Trophoblast cell (in vitro differentiated cells and primary cell): ENCODE results near the gene DLG2.
A peak's percentile ranks its signal among the peaks of the same experiment; 100 is the strongest.

Source experiments
- DNase-seq, 2 donors: peaks; one replicate each; pipeline ENCODE4 v3.0.0-alpha.2; 2016
- H2AFZ ChIP-seq: 2 replicates; pipeline ENCODE4 v1.6.1; 2013; ENCODE audit warnings: low read length, moderate library complexity, mild to moderate bottlenecking; ENCODE audit not compliant: insufficient read depth, poor library complexity
- H2AK5ac ChIP-seq: 2 replicates; pipeline ENCODE4 v1.6.1; 2013; ENCODE audit warnings: mild to moderate bottlenecking, low read length
- H2BK120ac ChIP-seq: 2 replicates; pipeline ENCODE4 v1.6.1; 2013; ENCODE audit warnings: low read length, mild to moderate bottlenecking, moderate library complexity; ENCODE audit not compliant: insufficient read depth, poor library complexity
- H2BK12ac ChIP-seq: 2 replicates; pipeline ENCODE4 v1.6.1; 2013; ENCODE audit warnings: mild to moderate bottlenecking, low read length, moderate library complexity
- H2BK5ac ChIP-seq: 2 replicates; pipeline ENCODE4 v1.6.1; 2013; ENCODE audit warnings: low read length, low read depth, moderate library complexity, mild to moderate bottlenecking; ENCODE audit not compliant: poor library complexity
- H3K14ac ChIP-seq: 2 replicates; pipeline ENCODE4 v1.6.1; 2013; ENCODE audit warnings: mild to moderate bottlenecking, low read length
- H3K18ac ChIP-seq: 2 replicates; pipeline ENCODE4 v1.6.1; 2013; ENCODE audit warnings: mild to moderate bottlenecking, low read length
- H3K23ac ChIP-seq: 2 replicates; pipeline ENCODE4 v1.6.1; 2013; ENCODE audit warnings: low read length
- H3K27ac ChIP-seq: 2 replicates; pipeline ENCODE4 v1.5.1; 2013; ENCODE audit warnings: low read depth, mild to moderate bottlenecking, inconsistent platforms, low read length, moderate library complexity
- H3K27me3 ChIP-seq: 2 replicates; pipeline ENCODE4 v1.6.1; 2013; ENCODE audit warnings: inconsistent platforms, mild to moderate bottlenecking, low read length, moderate library complexity; ENCODE audit not compliant: insufficient read depth
- H3K36me3 ChIP-seq, 2 experiments: 1 replicate in 1 of 2; 2 replicates in 1 of 2; pipeline ENCODE4 v1.6.1; 2013; ENCODE audit warnings: low read length in 2 of 2, mild to moderate bottlenecking in 2 of 2, moderate library complexity in 1 of 2; ENCODE audit not compliant: insufficient read depth in 2 of 2, control insufficient read depth in 1 of 2
- H3K4ac ChIP-seq: 2 replicates; pipeline ENCODE4 v1.6.1; 2013; ENCODE audit warnings: low read depth, mild to moderate bottlenecking, low read length, moderate library complexity
- H3K4me1 ChIP-seq, 2 experiments: 1 replicate in 1 of 2; 2 replicates in 1 of 2; pipeline ENCODE4 v1.6.1; 2013; ENCODE audit warnings: low read length in 2 of 2, mild to moderate bottlenecking in 2 of 2, moderate library complexity in 1 of 2; ENCODE audit not compliant: insufficient read depth in 2 of 2, control insufficient read depth in 1 of 2
- H3K4me2 ChIP-seq: 2 replicates; pipeline ENCODE4 v1.6.1; 2013; ENCODE audit warnings: inconsistent platforms, mild to moderate bottlenecking, low read length, moderate library complexity
- H3K4me3 ChIP-seq: 2 replicates; pipeline ENCODE4 v1.5.1; 2013; ENCODE audit warnings: mild to moderate bottlenecking, low read depth, low read length, inconsistent platforms
- H3K79me1 ChIP-seq: one replicate; pipeline ENCODE4 v1.6.1; 2013; ENCODE audit warnings: low read length
- H3K79me2 ChIP-seq: 2 replicates; pipeline ENCODE4 v1.6.1; 2013; ENCODE audit warnings: low read length, mild to moderate bottlenecking; ENCODE audit not compliant: control insufficient read depth, insufficient read depth, poor library complexity
- H3K9ac ChIP-seq: 2 replicates; pipeline ENCODE4 v1.6.1; 2013; ENCODE audit warnings: mild to moderate bottlenecking, low read length
- H3K9me3 ChIP-seq: 2 replicates; pipeline ENCODE4 v1.6.1; 2013; ENCODE audit warnings: low read depth, mild to moderate bottlenecking, control low read depth, inconsistent platforms, low read length; ENCODE audit not compliant: insufficient read depth
- H4K12ac ChIP-seq: 2 replicates; pipeline ENCODE4 v1.6.1; 2013; ENCODE audit warnings: low read depth, mild to moderate bottlenecking, low read length, moderate library complexity
- H4K8ac ChIP-seq: 2 replicates; pipeline ENCODE4 v1.6.1; 2013; ENCODE audit warnings: low read depth, mild to moderate bottlenecking, low read length, moderate library complexity
- H4K91ac ChIP-seq: one replicate; pipeline ENCODE4 v1.6.1; 2013; ENCODE audit warnings: low read depth, mild to moderate bottlenecking, low read length, moderate library complexity
- WGBS: extraction: QIAGEN DNeasy Blood & Tissue Kit; methylation state at CpG from one replicate; pipeline ENCODE4 v1.1.7; 2013; ENCODE audit warnings: missing lambda C conversion rate; ENCODE audit not compliant: insufficient read length, insufficient coverage; ENCODE audit errors: extremely low coverage; 5-methylcytosine and 5-hydroxymethylcytosine counted together

Gene DLG2

GRCh38 chr11:85195934-85196333 lies 431.2 kb downstream of the DLG2 start:
- no peak for DNase-seq
- no peak overlapping the region for H3K23ac ChIP-seq
- no peak overlapping the region for H2BK12ac ChIP-seq
- no peak overlapping the region for H2AK5ac ChIP-seq
- no peaks in the 10 kb centered on the region for H3K36me3 ChIP-seq
- no peak overlapping the region for H4K8ac ChIP-seq
- H3K14ac ChIP-seq = no peak overlapping the region
- H3K18ac ChIP-seq = no peak overlapping the region
- H2BK120ac ChIP-seq = no peak overlapping the region
- no peak overlapping the region for H3K4ac ChIP-seq
- H4K91ac ChIP-seq = no peak overlapping the region
- H3K79me2 ChIP-seq = no peaks in the 10 kb centered on the region
- H3K27me3 ChIP-seq = no peaks in the 10 kb centered on the region
- H3K79me1 ChIP-seq = no peaks in the 10 kb centered on the region
- no CpG with 5 or more reads among the region's 3 CpGs for WGBS
- no peak overlapping the region for H2AFZ ChIP-seq
- H4K12ac ChIP-seq = no peak overlapping the region
- no peak overlapping the region for H2BK5ac ChIP-seq
- no peak overlapping the region for H3K4me3 ChIP-seq
- no peaks in the 10 kb centered on the region for H3K9me3 ChIP-seq
- H3K27ac ChIP-seq = no peak overlapping the region
- no peaks in the 10 kb centered on the region for H3K4me1 ChIP-seq
- H3K4me2 ChIP-seq = no peak overlapping the region
- H3K9ac ChIP-seq = no peak overlapping the region

DNA sequence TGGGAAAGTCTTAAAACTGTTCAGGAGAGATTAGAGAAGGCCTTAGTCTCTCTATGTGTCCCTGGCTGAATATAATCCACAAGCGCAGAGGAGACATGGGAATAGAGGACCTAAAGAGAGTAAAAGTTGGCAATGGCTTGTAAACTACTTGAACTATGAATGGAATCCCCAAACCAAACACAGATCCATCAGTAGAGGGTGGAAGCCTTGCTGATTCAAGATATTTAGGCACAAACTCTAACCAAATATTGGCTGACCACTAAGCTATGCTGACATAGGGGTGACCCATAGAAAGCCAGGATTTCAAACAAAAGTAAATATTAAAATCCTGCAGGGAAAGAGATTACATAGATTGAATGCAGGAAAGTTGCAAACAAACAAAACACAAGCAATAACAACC lies 439.2 kb downstream of the DLG2 start:
- H2BK12ac ChIP-seq = no peak overlapping the region
- H3K4me3 ChIP-seq = no peak overlapping the region
- no peak overlapping the region for H3K14ac ChIP-seq
- H2BK120ac ChIP-seq = no peak overlapping the region
- DNase-seq = no peak
- no peak overlapping the region for H3K4ac ChIP-seq
- WGBS = no CpG with 5 or more reads among the region's 1 CpG
- no peak overlapping the region for H3K4me2 ChIP-seq
- no peak overlapping the region for H4K12ac ChIP-seq
- no peak overlapping the region for H3K9ac ChIP-seq
- no peaks in the 10 kb centered on the region for H3K79me2 ChIP-seq
- H3K27ac ChIP-seq = no peak overlapping the region
- no peaks in the 10 kb centered on the region for H3K4me1 ChIP-seq
- no peaks in the 10 kb centered on the region for H3K79me1 ChIP-seq
- H3K9me3 ChIP-seq = no peaks in the 10 kb centered on the region
- no peaks in the 10 kb centered on the region for H3K27me3 ChIP-seq
- H3K18ac ChIP-seq = no peak overlapping the region
- H2BK5ac ChIP-seq = no peak overlapping the region
- no peak overlapping the region for H4K91ac ChIP-seq
- no peak overlapping the region for H4K8ac ChIP-seq
- H3K23ac ChIP-seq = no peak overlapping the region
- no peak overlapping the region for H2AK5ac ChIP-seq
- H3K36me3 ChIP-seq = no peaks in the 10 kb centered on the region
- no peak overlapping the region for H2AFZ ChIP-seq

DNA sequence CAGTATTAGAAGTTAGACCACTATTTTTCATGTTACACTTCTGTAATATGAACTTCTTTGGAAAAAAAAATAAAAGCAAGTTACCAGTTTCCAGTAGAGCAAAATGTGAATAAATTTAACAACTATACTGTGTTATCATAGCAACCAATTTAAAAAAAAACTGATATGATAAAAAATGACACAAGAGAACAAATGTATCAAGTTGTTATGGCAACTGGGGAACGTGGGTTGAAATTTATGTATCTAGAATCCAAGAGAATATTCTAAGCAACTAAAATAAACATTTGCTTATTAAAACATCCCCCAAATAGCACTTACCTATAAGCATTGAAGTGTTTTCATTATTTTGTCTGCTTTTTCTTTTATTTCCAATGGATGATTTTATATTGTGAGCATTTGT lies 442.4 kb downstream of the DLG2 start:
- Histone ChIP-seq H3K23ac (no peak overlapping the region), H2BK12ac (no peak overlapping the region), H3K9me3 (no peaks in the 10 kb centered on the region), H2AFZ (no peak overlapping the region), H3K4ac (no peak overlapping the region), H3K18ac (no peak overlapping the region), H4K12ac (no peak overlapping the region), H4K91ac (no peak overlapping the region), H3K27ac (no peak overlapping the region), H4K8ac (no peak overlapping the region), H3K4me1 (no peaks in the 10 kb centered on the region), H3K79me2 (no peaks in the 10 kb centered on the region), H3K79me1 (no peaks in the 10 kb centered on the region), H2BK5ac (no peak overlapping the region), H3K4me2 (no peak overlapping the region), H3K27me3 (no peaks in the 10 kb centered on the region), H3K14ac (no peak overlapping the region), H3K4me3 (no peak overlapping the region), H2BK120ac (no peak overlapping the region), H3K36me3 (no peaks in the 10 kb centered on the region), H3K9ac (no peak overlapping the region), H2AK5ac (no peak overlapping the region)
- DNase-seq = no peak
- no CpG with 5 or more reads among the region's 1 CpG for WGBS

- no peak overlapping the region for H2AFZ ChIP-seq
- no peak overlapping the region for H3K4ac ChIP-seq
- H3K79me1 ChIP-seq = no peaks in the 10 kb centered on the region
- H2BK120ac ChIP-seq = no peak overlapping the region
- no peaks in the 10 kb centered on the region for H3K9me3 ChIP-seq
- no peak overlapping the region for H3K4me3 ChIP-seq
- no peak overlapping the region for H3K27ac ChIP-seq
- H2BK12ac ChIP-seq = no peak overlapping the region
- no peak overlapping the region for H4K91ac ChIP-seq
- no peak overlapping the region for H4K8ac ChIP-seq
- no peak overlapping the region for H3K9ac ChIP-seq
- no CpG with 5 or more reads among the region's 4 CpGs for WGBS
- H3K14ac ChIP-seq = no peak overlapping the region
- H3K36me3 ChIP-seq = no peaks in the 10 kb centered on the region
- H3K18ac ChIP-seq = no peak overlapping the region
- H3K4me1 ChIP-seq = no peaks in the 10 kb centered on the region
- DNase-seq = peak in 1 of 2 donors; percentile 27
- no peak overlapping the region for H2AK5ac ChIP-seq
- H2BK5ac ChIP-seq = no peak overlapping the region
- no peak overlapping the region for H3K23ac ChIP-seq
- no peaks in the 10 kb centered on the region for H3K79me2 ChIP-seq
- no peak overlapping the region for H4K12ac ChIP-seq
- no peaks in the 10 kb centered on the region for H3K27me3 ChIP-seq
- H3K4me2 ChIP-seq = no peak overlapping the region
These were observed 444.4 kb downstream of the DLG2 start for GRCh38 chr11:85182441-85183387.
